ENCODE data around the gene UCKL1. TPM values are rescaled to one million over a fixed set of nuclear protein-coding genes. Genes with fewer than 3 reads are reported as not detected.

Gene UCKL1
- polyA plus RNA-seq, 2 donors = 40.6 to 47.3 TPM

DNA sequence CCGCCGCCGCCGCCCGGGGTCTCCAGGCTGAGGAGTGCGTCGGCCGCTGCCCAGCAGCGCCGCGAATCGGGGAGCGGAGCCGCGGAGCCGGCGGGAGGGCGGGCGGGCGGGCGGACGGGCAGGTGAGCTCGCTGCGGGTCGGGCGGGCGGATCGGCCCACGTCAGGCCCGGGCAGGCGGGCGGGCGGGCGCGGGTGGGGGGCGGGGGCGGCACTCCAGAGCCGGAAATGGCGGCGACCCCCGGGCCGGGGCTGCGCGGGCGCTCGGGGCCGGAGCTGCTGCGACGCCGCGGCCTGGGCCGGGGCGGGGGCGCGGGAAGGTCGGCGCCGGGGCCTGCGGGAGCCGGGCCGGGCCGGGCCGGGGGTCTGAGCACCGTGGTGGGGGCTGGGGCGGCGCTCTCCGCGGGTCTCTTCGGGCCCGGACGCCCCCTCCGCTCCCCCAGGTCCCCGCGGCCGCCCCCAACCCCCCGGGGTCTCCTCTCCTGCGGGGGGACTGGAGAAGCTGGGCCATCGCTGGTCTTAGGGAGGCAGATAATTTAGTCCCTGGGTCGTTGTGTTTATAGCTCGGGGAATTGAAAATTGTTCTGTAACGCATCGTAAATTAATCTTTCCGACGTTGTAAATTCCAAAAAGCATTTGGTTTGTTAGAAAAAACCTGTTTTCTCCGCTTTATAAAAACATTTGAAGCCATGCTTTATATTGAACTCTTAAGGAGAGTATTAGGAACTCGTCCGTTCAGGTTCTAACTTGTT is 60.8 kb downstream of the UCKL1 start:
- Histone ChIP-seq H3K27me3 (ENCODE audit: control insufficient read depth in 1 of 2, insufficient read depth in 2 of 2, low read length in 2 of 2) (no peaks in the 10 kb centered on the region), H3K4me1 (ENCODE audit: control insufficient read depth in 2 of 2, insufficient read depth in 2 of 2, low read length in 1 of 2) (peaks cover 4 to 15% of the 10 kb centered on the region in 2 donors), H3K36me3 (ENCODE audit: control insufficient read depth in 2 of 2, insufficient read depth in 2 of 2, low read length in 1 of 2) (peaks cover 0 to 18% of the 10 kb centered on the region in 2 donors), H3K9me3 (ENCODE audit: control insufficient read depth in 2 of 2, insufficient read depth in 1 of 2, low read depth in 1 of 2, low read length in 1 of 2) (no peaks in the 10 kb centered on the region), H3K4me3 (ENCODE audit: low read depth in 1 of 2, low read length in 2 of 2) (peak overlapping the region; percentile 41 to 97), H3K27ac (ENCODE audit: low read depth in 2 of 2, low read length in 1 of 2) (peak overlapping the region; percentile 94 to 97)
- 0 to 1% methylated on average over 43 to 87 of the region's 87 CpGs for WGBS, 2 donors

GRCh38 chr20:63894358-63895201 is 61.6 kb downstream of the UCKL1 start, which contains the start of gene DNAJC5:
Gene DNAJC5 (plus strand): TSS chr20:63895126. CDS start chr20:63928346, 33,220 bp downstream.
- peak within 1 kb of the TSS; percentile 94 to 97 for H3K27ac ChIP-seq (ENCODE audit: low read depth in 2 of 2, low read length in 1 of 2)
- H3K36me3 ChIP-seq (ENCODE audit: control insufficient read depth in 2 of 2, insufficient read depth in 2 of 2, low read length in 1 of 2) = peaks cover 4 to 21% of the 10 kb centered on the region in 2 donors
- WGBS, 2 donors = 2% methylated on average over 69 to 82 of the region's 82 CpGs
- no peaks in the 10 kb centered on the region for H3K9me3 ChIP-seq (ENCODE audit: control insufficient read depth in 2 of 2, insufficient read depth in 1 of 2, low read depth in 1 of 2, low read length in 1 of 2)
- H3K27me3 ChIP-seq (ENCODE audit: control insufficient read depth in 1 of 2, insufficient read depth in 2 of 2, low read length in 2 of 2) = no peaks in the 10 kb centered on the region
- peaks cover 4 to 19% of the 10 kb centered on the region in 2 donors for H3K4me1 ChIP-seq (ENCODE audit: control insufficient read depth in 2 of 2, insufficient read depth in 2 of 2, low read length in 1 of 2)
- peak within 1 kb of the TSS; percentile 41 to 97 for H3K4me3 ChIP-seq (ENCODE audit: low read depth in 1 of 2, low read length in 2 of 2)

GRCh38 chr20:63893999-63894357 is 62.2 kb downstream of the UCKL1 start:
- no peaks in the 10 kb centered on the region for H3K27me3 ChIP-seq (ENCODE audit: control insufficient read depth in 1 of 2, insufficient read depth in 2 of 2, low read length in 2 of 2)
- H3K9me3 ChIP-seq (ENCODE audit: control insufficient read depth in 2 of 2, insufficient read depth in 1 of 2, low read depth in 1 of 2, low read length in 1 of 2) = no peaks in the 10 kb centered on the region
- WGBS, 2 donors = 33 to 34% methylated on average over 6 of the region's 6 CpGs
- peak overlapping the region in 1 of 2 donors; percentile 97 for H3K4me3 ChIP-seq (ENCODE audit: low read depth in 1 of 2, low read length in 2 of 2)
- H3K4me1 ChIP-seq (ENCODE audit: control insufficient read depth in 2 of 2, insufficient read depth in 2 of 2, low read length in 1 of 2) = peaks cover 4 to 19% of the 10 kb centered on the region in 2 donors
- peaks cover 5 to 21% of the 10 kb centered on the region in 2 donors for H3K36me3 ChIP-seq (ENCODE audit: control insufficient read depth in 2 of 2, insufficient read depth in 2 of 2, low read length in 1 of 2)
- peak overlapping the region; percentile 32 to 78 for H3K27ac ChIP-seq (ENCODE audit: low read depth in 2 of 2, low read length in 1 of 2)

DNA sequence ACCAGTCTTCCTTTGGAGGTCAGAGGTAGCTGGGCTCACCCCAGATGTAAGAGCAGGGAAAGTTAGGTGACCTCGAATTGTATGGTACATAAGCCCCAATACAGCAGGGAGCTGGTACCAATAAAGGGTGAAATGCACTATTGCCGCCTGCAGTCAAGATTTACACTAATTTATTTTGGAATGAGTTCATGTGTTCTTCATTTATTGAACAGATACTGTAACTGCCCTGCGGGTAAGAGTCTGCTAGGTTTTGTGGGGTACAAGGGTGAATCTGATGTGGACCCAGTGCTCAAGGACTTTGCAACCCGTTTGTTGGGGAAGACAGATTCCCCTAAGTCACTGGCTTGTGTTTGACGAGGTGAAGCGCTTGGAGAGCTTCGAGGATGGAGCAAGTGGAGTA is 63.8 kb downstream of the UCKL1 start:
- H3K4me1 ChIP-seq (ENCODE audit: control insufficient read depth in 2 of 2, insufficient read depth in 2 of 2, low read length in 1 of 2) = peaks cover 4 to 23% of the 10 kb centered on the region in 2 donors
- WGBS, 2 donors = 87 to 88% methylated on average over 7 of the region's 7 CpGs
- H3K4me3 ChIP-seq (ENCODE audit: low read depth in 1 of 2, low read length in 2 of 2) = no peak overlapping the region
- no peaks in the 10 kb centered on the region for H3K9me3 ChIP-seq (ENCODE audit: control insufficient read depth in 2 of 2, insufficient read depth in 1 of 2, low read depth in 1 of 2, low read length in 1 of 2)
- peaks cover 5 to 26% of the 10 kb centered on the region in 2 donors for H3K36me3 ChIP-seq (ENCODE audit: control insufficient read depth in 2 of 2, insufficient read depth in 2 of 2, low read length in 1 of 2)
- H3K27me3 ChIP-seq (ENCODE audit: control insufficient read depth in 1 of 2, insufficient read depth in 2 of 2, low read length in 2 of 2) = no peaks in the 10 kb centered on the region
- no peak overlapping the region for H3K27ac ChIP-seq (ENCODE audit: low read depth in 2 of 2, low read length in 1 of 2)

DNA sequence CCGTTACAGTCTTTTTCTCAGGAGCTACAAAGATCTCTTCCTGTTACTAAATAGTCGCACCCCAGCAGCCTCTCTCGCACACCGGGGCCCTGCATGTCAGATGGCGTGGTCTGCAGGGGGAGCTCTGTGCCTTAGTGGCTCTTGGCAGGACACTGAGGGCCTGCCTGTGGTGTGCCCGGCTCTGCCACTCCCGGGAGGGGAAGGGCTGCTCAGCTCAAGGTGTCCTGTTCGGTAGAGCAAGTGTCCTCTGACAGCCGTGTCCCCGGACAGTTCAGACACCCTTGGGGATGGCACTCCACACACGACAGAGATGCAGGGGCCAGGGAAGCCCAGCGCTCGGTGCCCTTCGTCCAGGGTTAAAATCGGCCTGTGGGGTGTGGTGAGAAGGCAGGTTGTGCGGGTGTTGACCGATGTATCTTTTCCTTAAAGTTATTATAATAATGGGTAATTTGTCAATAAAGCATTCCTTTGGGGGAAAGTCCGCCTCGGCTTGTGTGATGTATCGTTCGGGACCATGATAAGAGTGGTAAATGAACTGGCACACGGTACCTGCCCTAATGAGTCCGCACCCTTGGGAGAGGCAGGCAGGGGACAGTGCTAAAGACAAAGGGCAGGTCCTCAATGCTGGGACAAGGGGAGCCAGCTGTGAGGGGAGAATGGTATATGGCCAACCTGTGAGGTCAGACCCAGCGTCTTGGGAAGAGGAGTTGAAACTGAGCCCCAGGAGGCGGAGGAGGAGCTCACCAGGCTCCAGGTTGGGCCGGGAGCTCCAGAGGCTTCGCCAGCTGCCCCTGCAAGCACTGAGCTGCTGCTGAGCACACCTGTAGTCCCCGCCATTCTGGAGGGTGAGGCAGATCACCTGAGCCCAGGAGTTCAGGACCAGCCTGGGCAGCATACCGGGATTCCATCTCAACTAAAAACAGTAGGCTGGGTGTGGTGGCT is 64.9 kb downstream of the UCKL1 start:
- Histone ChIP-seq H3K27ac (ENCODE audit: low read depth in 2 of 2, low read length in 1 of 2) (peak overlapping the region; percentile 74 to 92), H3K4me1 (ENCODE audit: control insufficient read depth in 2 of 2, insufficient read depth in 2 of 2, low read length in 1 of 2) (peaks cover 2 to 20% of the 10 kb centered on the region in 2 donors), H3K27me3 (ENCODE audit: control insufficient read depth in 1 of 2, insufficient read depth in 2 of 2, low read length in 2 of 2) (no peaks in the 10 kb centered on the region), H3K4me3 (ENCODE audit: low read depth in 1 of 2, low read length in 2 of 2) (no peak overlapping the region), H3K9me3 (ENCODE audit: control insufficient read depth in 2 of 2, insufficient read depth in 1 of 2, low read depth in 1 of 2, low read length in 1 of 2) (no peaks in the 10 kb centered on the region), H3K36me3 (ENCODE audit: control insufficient read depth in 2 of 2, insufficient read depth in 2 of 2, low read length in 1 of 2) (peaks cover 5 to 31% of the 10 kb centered on the region in 2 donors)
- WGBS, 2 donors = 80 to 81% methylated on average over 29 of the region's 29 CpGs

DNA sequence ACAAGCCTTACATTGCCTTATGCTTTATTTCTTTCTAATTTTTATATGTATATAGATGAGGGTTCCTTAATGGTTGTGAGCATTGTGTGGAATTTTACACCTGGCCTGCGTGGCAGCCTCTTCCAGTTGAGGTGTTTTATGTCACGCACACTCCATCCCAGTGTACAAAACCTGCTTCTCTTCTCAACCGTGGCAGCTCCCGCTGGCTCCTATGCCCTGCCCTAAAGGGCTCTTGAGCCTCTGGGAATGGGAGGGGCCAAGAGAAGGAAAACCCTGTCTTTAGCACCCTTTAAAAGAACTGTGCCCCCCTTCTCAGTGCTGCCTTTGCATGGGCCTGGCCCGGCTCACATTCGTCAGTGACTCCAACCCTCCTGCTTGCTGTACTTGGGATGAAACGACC is 65.6 kb downstream of the UCKL1 start:
- no peak overlapping the region for H3K4me3 ChIP-seq (ENCODE audit: low read depth in 1 of 2, low read length in 2 of 2)
- peak overlapping the region; percentile 74 to 92 for H3K27ac ChIP-seq (ENCODE audit: low read depth in 2 of 2, low read length in 1 of 2)
- no peaks in the 10 kb centered on the region for H3K9me3 ChIP-seq (ENCODE audit: control insufficient read depth in 2 of 2, insufficient read depth in 1 of 2, low read depth in 1 of 2, low read length in 1 of 2)
- H3K36me3 ChIP-seq (ENCODE audit: control insufficient read depth in 2 of 2, insufficient read depth in 2 of 2, low read length in 1 of 2) = peaks cover 8 to 36% of the 10 kb centered on the region in 2 donors
- H3K27me3 ChIP-seq (ENCODE audit: control insufficient read depth in 1 of 2, insufficient read depth in 2 of 2, low read length in 2 of 2) = no peaks in the 10 kb centered on the region
- peaks cover 0 to 23% of the 10 kb centered on the region in 2 donors for H3K4me1 ChIP-seq (ENCODE audit: control insufficient read depth in 2 of 2, insufficient read depth in 2 of 2, low read length in 1 of 2)
- 52 to 69% methylated on average over 7 of the region's 7 CpGs for WGBS, 2 donors

- Histone ChIP-seq H3K4me3 (ENCODE audit: low read depth in 1 of 2, low read length in 2 of 2) (peak overlapping the region in 1 of 2 donors; percentile 7), H3K36me3 (ENCODE audit: control insufficient read depth in 2 of 2, insufficient read depth in 2 of 2, low read length in 1 of 2) (peaks cover 8 to 41% of the 10 kb centered on the region in 2 donors), H3K9me3 (ENCODE audit: control insufficient read depth in 2 of 2, insufficient read depth in 1 of 2, low read depth in 1 of 2, low read length in 1 of 2) (no peaks in the 10 kb centered on the region), H3K27ac (ENCODE audit: low read depth in 2 of 2, low read length in 1 of 2) (peak overlapping the region; percentile 74 to 95), H3K27me3 (ENCODE audit: control insufficient read depth in 1 of 2, insufficient read depth in 2 of 2, low read length in 2 of 2) (no peaks in the 10 kb centered on the region), H3K4me1 (ENCODE audit: control insufficient read depth in 2 of 2, insufficient read depth in 2 of 2, low read length in 1 of 2) (peaks cover 0 to 27% of the 10 kb centered on the region in 2 donors)
- WGBS, 2 donors = 65 to 73% methylated on average over 7 of the region's 7 CpGs
Measured at GRCh38 chr20:63890201-63890576, 66.0 kb downstream of the UCKL1 start.

Data from esophagus (tissue), 2 donors.